H7 (cell line): ENCODE data around the gene SEC22A. TPM values are rescaled to one million over a fixed set of nuclear protein-coding genes. Genes with fewer than 3 reads are reported as not detected.

Experiments
- DNase-seq: peaks from one replicate; pipeline ENCODE4 v3.0.0; 2012
- H3K27me3 ChIP-seq: 2 replicates; pipeline ENCODE4 v1.6.0; 2011; ENCODE audit warnings: mild to moderate bottlenecking, low read length; ENCODE audit not compliant: control insufficient read depth, insufficient read depth
- H3K36me3 ChIP-seq: replicated peaks from 2 replicates; pipeline ENCODE4 v1.5.1; 2011; ENCODE audit warnings: low read length; ENCODE audit not compliant: control insufficient read depth, insufficient read depth
- H3K4me3 ChIP-seq: 2 replicates; pipeline ENCODE4 v1.5.1; 2011; ENCODE audit warnings: low read depth, mild to moderate bottlenecking, control low read depth, low read length, moderate library complexity; ENCODE audit not compliant: insufficient read depth
- total RNA-seq: library from RNA; depleted of rRNA; stranded (reverse); fragments of >200 nt; shearing (Covaris generic); gene quantifications from 2 replicates; pipeline ENCODE4 v1.2.3, GENCODE V29; 2014

The SEC22A gene
- total RNA-seq, 1 experiment from 2014 or later = 23.5 TPM

DNA sequence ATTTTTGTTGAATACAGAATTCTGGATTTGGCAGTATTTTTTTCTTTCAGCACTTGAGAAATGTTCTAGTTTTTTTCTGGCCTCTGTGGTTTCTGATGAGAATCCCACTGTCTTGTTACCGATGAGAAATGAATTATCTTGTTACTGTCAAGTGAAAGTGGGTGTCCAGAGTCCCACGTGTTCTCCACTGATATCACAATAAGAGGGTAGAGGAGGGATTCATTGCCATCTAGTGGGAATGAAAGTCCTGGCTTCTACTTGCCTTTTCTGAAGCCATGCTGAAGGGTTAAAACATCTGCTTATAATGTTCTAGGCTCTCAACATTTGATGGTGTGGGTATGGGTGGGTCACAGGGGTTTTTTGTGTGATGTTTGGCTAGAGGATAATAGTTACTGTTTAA lies 66.1 kb downstream of the SEC22A start:
- DNase-seq = no peak
- no peak overlapping the region for H3K4me3 ChIP-seq

DNA sequence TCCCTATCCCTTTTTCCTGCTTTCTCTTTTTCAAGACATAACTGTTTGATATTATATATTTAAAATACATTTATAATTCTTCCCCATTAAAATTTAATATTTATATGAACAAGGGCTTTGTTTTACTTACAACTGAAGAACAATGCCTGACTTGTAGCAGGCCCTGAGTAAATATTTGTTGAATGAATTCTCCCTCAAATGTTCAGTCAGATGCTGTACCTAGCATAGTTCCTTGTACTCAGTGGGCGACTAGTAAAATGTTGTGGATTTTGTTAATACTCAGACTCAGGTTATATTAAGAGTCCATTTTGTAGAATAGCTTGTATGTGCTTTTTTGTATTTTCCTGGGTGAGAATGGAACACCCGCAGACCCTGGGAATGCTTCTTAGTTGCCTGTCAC lies 69.1 kb downstream of the SEC22A start:
- Histone ChIP-seq H3K36me3 (peaks cover 1% of the 10 kb centered on the region; the same call in 1 of the 2 replicates), H3K27me3 (no peaks in the 10 kb centered on the region), H3K4me3 (no peak overlapping the region)
- no peak for DNase-seq

More for the DNA sequence above, 66.1 kb downstream of the SEC22A start:
- Histone ChIP-seq H3K36me3 (peaks cover 1% of the 10 kb centered on the region; the same call in 1 of the 2 replicates), H3K27me3 (no peaks in the 10 kb centered on the region)

DNA sequence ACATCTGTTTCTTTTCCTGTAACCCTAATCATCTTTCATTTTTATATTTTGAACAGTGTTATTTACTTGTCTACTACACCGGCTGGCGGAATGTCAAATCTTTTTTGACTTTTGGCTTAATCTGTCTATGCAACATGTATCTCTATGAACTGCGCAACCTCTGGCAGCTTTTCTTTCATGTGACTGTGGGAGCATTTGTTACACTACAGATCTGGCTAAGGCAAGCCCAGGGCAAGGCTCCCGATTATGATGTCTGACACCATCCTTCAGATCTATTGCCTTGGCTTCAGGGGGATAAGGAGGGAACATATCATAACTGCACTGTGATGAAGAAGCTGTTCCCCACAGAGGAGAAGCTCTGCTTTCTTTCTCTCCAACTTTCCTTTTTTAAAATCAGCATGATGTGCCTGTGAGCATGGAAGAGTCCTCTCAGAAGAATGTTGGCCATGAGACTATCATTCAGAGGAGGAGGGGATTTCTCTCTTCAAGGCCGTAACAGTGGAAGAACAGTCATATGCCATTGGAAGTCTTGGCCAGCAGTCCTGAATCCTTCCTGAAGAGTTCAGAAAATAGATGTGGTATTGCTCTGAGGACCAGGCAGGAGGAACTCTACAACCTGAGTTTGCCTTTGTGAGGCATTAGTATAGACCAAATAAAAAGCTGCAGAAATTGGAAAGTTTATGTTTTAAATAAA lies 69.9 kb downstream of the SEC22A start:
- H3K36me3 ChIP-seq = peaks cover 1% of the 10 kb centered on the region; the same call in 1 of the 2 replicates
- no peak overlapping the region for H3K4me3 ChIP-seq
- no peak for DNase-seq
- H3K27me3 ChIP-seq = no peaks in the 10 kb centered on the region

DNA sequence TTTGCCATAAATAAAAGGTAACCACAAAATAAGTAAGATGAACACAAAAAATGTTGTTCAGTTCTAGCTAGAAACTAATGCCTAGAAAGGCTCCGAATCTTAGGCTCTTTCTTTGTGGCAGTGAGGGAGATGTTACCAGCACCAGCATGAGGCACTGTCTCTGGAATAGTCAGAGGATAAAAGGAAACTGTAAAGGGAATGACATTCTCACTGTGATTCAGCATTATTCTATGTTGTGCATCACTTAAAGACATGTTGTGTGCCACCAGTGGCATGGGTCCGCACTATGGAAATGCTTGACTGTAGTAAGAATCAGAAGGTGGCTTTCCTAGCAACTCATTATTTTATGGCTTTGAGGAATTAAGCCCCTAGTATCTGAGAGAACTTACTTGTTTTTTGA lies 70.8 kb downstream of the SEC22A start:
- no peaks in the 10 kb centered on the region for H3K27me3 ChIP-seq
- no peak overlapping the region for H3K4me3 ChIP-seq

DNA sequence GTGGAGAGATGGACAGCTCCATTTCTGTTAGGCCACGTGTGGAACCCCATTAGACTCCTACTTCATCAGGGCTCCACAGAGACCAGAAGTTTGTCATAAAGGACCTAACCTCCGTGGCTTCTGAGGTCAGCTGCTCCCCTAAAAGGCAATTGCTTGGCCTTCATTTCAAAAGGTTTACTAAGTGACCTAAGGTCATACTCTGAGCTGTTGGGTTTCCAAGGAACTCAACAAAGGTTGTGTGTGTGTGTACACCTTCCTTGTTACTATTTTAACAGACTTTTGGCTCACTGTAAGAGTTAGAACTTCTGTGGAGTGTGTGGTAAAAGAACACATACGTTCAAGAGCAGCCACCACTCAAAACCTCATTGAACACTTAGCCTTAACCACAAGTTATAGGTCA lies 73.9 kb downstream of the SEC22A start:
- no peak for DNase-seq
- Histone ChIP-seq H3K36me3 (peaks cover 1% of the 10 kb centered on the region; the same call in 1 of the 2 replicates), H3K27me3 (no peaks in the 10 kb centered on the region), H3K4me3 (no peak overlapping the region)

More for the DNA sequence above, 70.8 kb downstream of the SEC22A start:
- no peak for DNase-seq
- peaks cover 1% of the 10 kb centered on the region; the same call in 1 of the 2 replicates for H3K36me3 ChIP-seq

DNA sequence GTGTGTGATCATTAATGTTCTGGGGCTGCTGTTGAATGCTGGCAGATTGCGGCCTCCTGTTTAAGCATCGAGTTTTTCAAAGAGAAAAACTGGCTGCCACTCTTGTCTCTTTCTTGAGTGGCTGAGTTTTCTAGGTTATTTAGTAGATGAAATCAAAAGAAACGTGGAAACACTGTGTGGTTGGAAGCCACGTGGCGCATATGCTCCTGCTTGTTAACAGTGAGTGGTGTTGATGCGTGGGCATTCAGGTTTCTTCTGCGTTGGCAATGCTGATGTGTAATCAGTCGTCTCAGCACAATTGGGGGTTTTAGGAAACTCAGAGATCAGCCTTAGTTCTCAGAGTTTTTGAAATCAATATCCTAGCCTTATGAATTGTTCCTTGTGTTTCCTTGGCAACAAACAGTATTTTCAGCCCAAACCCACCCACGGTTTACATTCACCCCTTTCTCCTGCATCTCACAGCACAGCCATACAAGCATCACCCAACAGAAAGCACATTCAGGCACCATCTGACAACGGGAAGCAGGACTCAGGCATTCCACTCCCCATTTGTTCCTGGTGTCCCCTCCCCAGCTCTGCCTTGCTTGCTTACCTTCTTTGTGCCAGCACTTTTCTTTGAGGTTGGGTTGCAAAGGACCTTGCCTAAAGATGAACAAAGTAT lies 74.7 kb downstream of the SEC22A start:
- Histone ChIP-seq H3K4me3 (no peak overlapping the region), H3K36me3 (peaks cover 1% of the 10 kb centered on the region; the same call in 1 of the 2 replicates), H3K27me3 (no peaks in the 10 kb centered on the region)
- DNase-seq = no peak

DNA sequence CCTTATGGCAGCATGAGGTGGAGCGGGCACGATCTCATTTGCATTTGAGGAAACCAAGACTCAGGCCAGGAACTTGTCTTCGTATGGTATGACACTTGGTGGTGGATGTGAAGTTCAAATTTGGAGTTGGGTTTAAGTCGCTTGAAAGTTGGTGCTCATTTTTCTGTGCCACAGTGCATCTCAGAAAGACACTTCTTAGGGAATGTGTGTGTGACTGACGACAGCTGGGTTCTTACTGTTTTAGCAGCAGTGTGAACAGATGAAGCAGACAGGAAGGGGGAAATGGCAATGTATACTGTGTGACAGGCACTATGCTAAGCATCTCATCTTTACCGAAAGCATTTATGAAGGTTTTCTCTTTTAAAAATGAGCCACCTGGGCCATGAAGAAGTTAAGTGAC lies 75.4 kb downstream of the SEC22A start:
- Histone ChIP-seq H3K27me3 (no peaks in the 10 kb centered on the region), H3K36me3 (no peaks in the 10 kb centered on the region), H3K4me3 (no peak overlapping the region)
- no peak for DNase-seq

DNA sequence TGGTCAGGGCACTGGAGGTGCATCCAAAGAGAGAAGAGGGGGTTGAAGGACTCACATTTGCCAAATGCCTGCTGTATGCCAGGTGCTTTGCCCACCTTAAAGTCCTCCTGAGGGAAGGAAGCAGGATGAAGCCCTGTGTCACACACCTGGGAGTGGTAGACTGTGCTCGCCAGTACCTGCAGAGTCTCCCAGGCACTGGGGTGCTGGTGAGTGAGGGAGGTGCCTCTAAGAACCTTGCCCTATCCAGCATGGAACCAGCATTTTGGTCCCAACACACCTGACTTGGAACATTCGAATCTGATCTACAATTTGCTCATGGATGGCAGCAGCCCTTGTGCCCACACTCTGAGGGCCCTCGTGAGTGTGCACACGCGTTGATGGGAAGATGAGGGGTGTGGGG lies 76.7 kb downstream of the SEC22A start:
- DNase-seq = peak; percentile 14
- Histone ChIP-seq H3K36me3 (no peaks in the 10 kb centered on the region; the same call in 1 of the 2 replicates), H3K27me3 (no peaks in the 10 kb centered on the region), H3K4me3 (no peak overlapping the region)

DNA sequence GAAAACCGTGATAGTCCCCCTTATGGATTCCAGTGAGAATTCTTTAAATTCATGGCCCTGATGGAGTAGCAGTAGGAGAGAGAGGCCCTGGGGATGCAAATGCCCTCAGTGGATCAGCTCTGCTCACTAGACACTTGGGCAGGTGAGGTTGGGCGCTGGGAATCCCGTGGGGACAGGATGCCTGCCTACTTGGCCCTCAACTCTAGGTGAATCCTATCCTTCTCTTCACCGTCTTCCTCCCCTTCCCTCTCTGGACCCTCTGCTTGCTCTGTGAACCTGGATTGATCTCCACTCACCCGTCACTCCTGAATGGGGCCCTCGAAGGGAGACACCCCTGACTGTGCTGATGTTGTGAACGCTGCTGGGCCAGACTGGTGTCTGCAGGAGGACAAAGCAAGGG lies 77.4 kb downstream of the SEC22A start:
- H3K36me3 ChIP-seq = no peaks in the 10 kb centered on the region; the same call in 1 of the 2 replicates
- no peaks in the 10 kb centered on the region for H3K27me3 ChIP-seq
- H3K4me3 ChIP-seq = no peak overlapping the region
- DNase-seq = peak; percentile 35

DNA sequence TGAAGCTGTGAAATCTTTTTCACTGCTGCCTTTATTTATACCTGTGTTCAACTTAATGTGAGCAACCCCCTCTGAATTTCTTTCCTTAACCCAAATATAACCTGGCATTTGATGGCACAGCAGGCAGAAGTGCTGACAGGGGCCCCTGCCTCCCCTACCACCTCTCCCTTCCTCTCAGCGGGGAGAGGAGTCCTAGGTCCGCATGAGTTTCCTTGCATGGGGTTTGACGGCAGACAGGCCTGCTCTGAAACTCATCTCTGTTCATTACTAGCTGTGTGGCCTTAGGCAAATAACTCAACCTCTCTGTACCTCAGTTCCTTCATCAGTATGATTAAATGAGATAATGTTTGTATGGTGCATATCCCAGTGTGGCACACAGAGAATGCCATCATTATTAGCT lies 79.7 kb downstream of the SEC22A start:
- Histone ChIP-seq H3K4me3 (no peak overlapping the region), H3K27me3 (no peaks in the 10 kb centered on the region), H3K36me3 (no peaks in the 10 kb centered on the region; the same call in 1 of the 2 replicates)
- peak; percentile 28 for DNase-seq

DNA sequence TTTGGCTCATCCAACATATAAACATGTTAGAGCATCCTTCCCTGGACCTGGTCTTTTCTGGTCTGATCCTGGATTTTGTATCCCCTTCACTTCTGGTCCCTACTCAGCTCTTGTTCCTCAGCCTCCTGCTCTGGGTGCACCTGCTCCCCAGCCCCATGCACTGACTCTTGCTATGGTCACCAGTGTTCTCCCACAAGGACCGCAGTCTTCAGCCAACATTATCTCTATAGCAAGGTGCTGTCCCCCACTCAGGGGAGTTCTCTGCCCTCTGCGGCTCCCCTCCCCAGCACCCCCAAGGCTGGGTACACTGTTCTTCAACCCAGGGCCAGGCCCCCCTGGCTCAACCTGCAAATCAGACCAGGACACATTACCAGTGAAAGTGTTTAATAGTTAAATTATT lies 80.2 kb downstream of the SEC22A start:
- DNase-seq = peak; percentile 9
- Histone ChIP-seq H3K27me3 (no peaks in the 10 kb centered on the region), H3K4me3 (no peak overlapping the region), H3K36me3 (no peaks in the 10 kb centered on the region; the same call in 1 of the 2 replicates)

DNA sequence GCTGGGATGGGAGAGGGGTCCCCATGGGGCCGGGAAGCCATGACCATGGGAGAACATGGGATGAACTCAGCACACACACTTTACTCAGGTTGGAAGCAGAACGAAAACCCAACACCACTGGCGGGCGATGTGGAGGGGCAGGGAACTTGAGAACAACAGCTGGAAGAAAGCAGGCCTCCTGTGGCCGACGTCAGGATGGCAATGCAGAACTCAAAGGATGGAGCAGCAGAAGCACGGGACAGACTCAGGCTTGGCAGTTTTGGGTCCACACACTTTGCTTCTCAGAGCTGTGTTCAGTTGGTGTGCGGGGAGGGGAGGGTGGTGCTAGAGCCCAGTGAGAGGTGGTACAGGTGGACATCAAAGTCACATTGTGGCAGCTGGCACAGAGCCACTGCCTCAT lies 80.7 kb downstream of the SEC22A start:
- H3K4me3 ChIP-seq = no peak overlapping the region
- DNase-seq = peak; percentile 62
- H3K36me3 ChIP-seq = no peaks in the 10 kb centered on the region; the same call in 1 of the 2 replicates
- no peaks in the 10 kb centered on the region for H3K27me3 ChIP-seq

DNA sequence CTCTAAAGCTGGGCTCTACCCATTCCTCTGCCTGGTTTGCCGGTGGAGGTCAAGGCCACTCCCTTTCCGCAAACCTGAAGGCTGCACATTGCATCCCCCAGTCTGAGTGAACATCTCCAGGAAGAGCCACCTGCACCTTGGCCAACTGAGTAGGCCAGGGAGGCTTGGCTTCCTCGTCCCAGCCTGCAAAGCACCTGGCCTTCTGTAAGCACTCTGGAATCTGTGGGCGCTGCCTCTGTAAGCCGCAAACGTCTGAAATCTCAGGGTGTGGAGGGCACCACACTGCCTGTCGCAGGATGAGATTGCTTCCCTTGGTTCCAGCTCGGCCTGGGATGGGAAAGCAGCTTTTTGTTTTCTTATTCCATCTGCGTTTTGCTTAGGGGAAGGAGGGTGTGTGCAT lies 81.3 kb downstream of the SEC22A start:
- peak; percentile 13 for DNase-seq
- Histone ChIP-seq H3K27me3 (no peaks in the 10 kb centered on the region), H3K4me3 (no peak overlapping the region), H3K36me3 (no peaks in the 10 kb centered on the region; the same call in 1 of the 2 replicates)

DNA sequence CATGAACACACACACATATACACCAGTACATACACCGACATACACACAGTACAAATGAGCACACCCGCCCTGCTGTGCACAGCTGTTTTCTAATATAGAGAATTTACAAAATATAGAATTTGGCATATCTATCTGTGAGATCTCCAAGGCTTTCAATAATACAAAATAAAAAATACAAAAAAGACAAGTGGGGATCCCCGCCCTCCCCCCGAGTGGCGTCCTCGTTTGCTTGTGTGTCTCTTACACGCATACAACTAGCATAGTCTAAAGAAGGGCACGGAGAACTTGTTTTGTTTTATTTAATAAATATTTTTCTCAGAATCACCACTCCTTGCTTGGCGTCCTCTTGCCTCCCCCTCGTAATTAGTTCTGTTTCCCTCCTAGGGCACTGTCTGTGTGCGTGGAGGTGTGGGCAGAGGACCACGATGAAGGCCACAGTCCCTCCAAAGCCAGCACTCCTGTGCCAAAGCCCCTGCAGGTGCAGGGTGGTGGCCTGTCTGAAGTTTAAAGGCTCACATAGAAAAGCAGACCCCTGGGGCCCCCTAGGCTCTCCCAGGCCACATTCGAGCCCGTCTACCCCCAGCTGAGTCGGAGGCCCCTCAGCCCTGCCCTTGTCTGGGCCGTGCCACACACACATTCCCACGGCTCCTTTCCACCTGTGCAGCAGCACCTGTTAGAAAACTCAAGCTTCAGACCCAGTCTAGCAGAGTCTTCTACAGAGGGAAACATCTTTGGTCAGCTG lies 82.1 kb downstream of the SEC22A start:
- Histone ChIP-seq H3K36me3 (no peaks in the 10 kb centered on the region; the same call in 1 of the 2 replicates), H3K4me3 (no peak overlapping the region), H3K27me3 (no peaks in the 10 kb centered on the region)
- DNase-seq = peak; percentile 26
